IPS DF 4.7 (cell line): ENCODE results near the gene RAB9A.
"Not testable (repeated sequence)": the region's sequence is repeated elsewhere in the genome, so short reads cannot be mapped to it uniquely, and the experiment has no call there.

ENCODE experiments used
- DNase-seq: peaks from one replicate; pipeline ENCODE4 v3.0.0-alpha.2; 2013; ENCODE audit warnings: low spot score; ENCODE audit errors: extremely low read depth

RAB9A gene

GRCh38 chrX:13669755-13670154 is 19.2 kb upstream of the RAB9A start:
- DNase-seq: not testable (repeated sequence)

- DNase-seq: no peak
Measured at GRCh38 chrX:13670197-13670596, 18.7 kb upstream of the RAB9A start.

- DNase-seq: no peak
Measured at GRCh38 chrX:13673016-13673415, 15.9 kb upstream of the RAB9A start.

GRCh38 chrX:13676885-13677284 is 12.0 kb upstream of the RAB9A start:
- DNase-seq: no peak

- not testable (repeated sequence) for DNase-seq
Measured at GRCh38 chrX:13679700-13680099, 9.2 kb upstream of the RAB9A start.

- no peak for DNase-seq
Measured at GRCh38 chrX:13681595-13681994, 7.3 kb upstream of the RAB9A start.

GRCh38 chrX:13684361-13684760 is 4.6 kb upstream of the RAB9A start:
- no peak for DNase-seq

- no peak for DNase-seq
Measured at GRCh38 chrX:13685126-13685763, 3.7 kb upstream of the RAB9A start.

GRCh38 chrX:13687203-13687602 is 1.7 kb upstream of the RAB9A start:
- no peak for DNase-seq

GRCh38 chrX:13688384-13688957 is 457 bp upstream of the RAB9A start:
- DNase-seq: no peak

- DNase-seq: no peak
Measured at GRCh38 chrX:13689741-13690211, 848 bp downstream of the RAB9A start.

GRCh38 chrX:13690836-13691235 is 1.9 kb downstream of the RAB9A start:
- DNase-seq: no peak

GRCh38 chrX:13691841-13692371 is 3.0 kb downstream of the RAB9A start:
- DNase-seq: no peak

- no peak for DNase-seq
Measured at GRCh38 chrX:13692771-13693231, 3.9 kb downstream of the RAB9A start.

- DNase-seq: no peak
Measured at GRCh38 chrX:13693341-13693961, 4.5 kb downstream of the RAB9A start.

- DNase-seq: no peak
Measured at GRCh38 chrX:13694359-13694758, 5.4 kb downstream of the RAB9A start.

GRCh38 chrX:13694983-13695382 is 6.1 kb downstream of the RAB9A start:
- no peak for DNase-seq

GRCh38 chrX:13695601-13696115 is 6.7 kb downstream of the RAB9A start:
- no peak for DNase-seq

- DNase-seq: no peak
Measured at GRCh38 chrX:13697455-13697854, 8.5 kb downstream of the RAB9A start.

- DNase-seq: no peak
Measured at GRCh38 chrX:13697976-13698375, 9.0 kb downstream of the RAB9A start.

- no peak for DNase-seq
Measured at GRCh38 chrX:13698432-13698831, 9.5 kb downstream of the RAB9A start.

- no peak for DNase-seq
Measured at GRCh38 chrX:13699183-13699826, 10.4 kb downstream of the RAB9A start.
